NCI-H460 (cell line): ENCODE data around the gene NUCB1. TPM values are rescaled to one million over a fixed set of nuclear protein-coding genes. Genes with fewer than 3 reads are reported as not detected.

Experiments
- DNase-seq: peaks from one replicate; pipeline ENCODE4 v3.0.0-alpha.2; 2016; ENCODE audit warnings: low read depth; ENCODE audit errors: extremely low read depth
- total RNA-seq: library from RNA; depleted of rRNA; stranded (reverse); fragments of >200 nt; shearing (Covaris generic); gene quantifications from 2 replicates; pipeline ENCODE4 v1.2.3, GENCODE V29; 2014

NUCB1 gene
- total RNA-seq, 1 experiment from 2014 or later: 87.9 TPM

- no peak for DNase-seq
These were observed 28.3 kb downstream of the NUCB1 start for GRCh38 chr19:48928164-48929025.

GRCh38 chr19:48933382-48933932, 33.3 kb downstream of the NUCB1 start, which contains the start of gene DHDH:
Gene DHDH (plus strand): TSS chr19:48933699. CDS start chr19:48933722, 23 bp downstream.
- peak; percentile 41 for DNase-seq

GRCh38 chr19:48934837-48935236, 34.7 kb downstream of the NUCB1 start:
- no peak for DNase-seq

GRCh38 chr19:48935864-48936263, 35.8 kb downstream of the NUCB1 start:
- DNase-seq: no peak

GRCh38 chr19:48938256-48938655, 38.1 kb downstream of the NUCB1 start:
- DNase-seq: no peak

- DNase-seq: no peak
These were observed 40.8 kb downstream of the NUCB1 start for GRCh38 chr19:48940902-48941301.

GRCh38 chr19:48943081-48943480, 43.0 kb downstream of the NUCB1 start:
- DNase-seq: no peak

GRCh38 chr19:48945415-48945814, 45.3 kb downstream of the NUCB1 start:
- DNase-seq: no peak

- DNase-seq: no peak
These were observed 45.7 kb downstream of the NUCB1 start for GRCh38 chr19:48945817-48946216.

- DNase-seq: no peak
These were observed 46.5 kb downstream of the NUCB1 start for GRCh38 chr19:48946463-48947257.

- DNase-seq: no peak
These were observed 47.1 kb downstream of the NUCB1 start for GRCh38 chr19:48947258-48947542.

GRCh38 chr19:48950159-48950558, 50.0 kb downstream of the NUCB1 start:
- no peak for DNase-seq

- DNase-seq: no peak
These were observed 50.9 kb downstream of the NUCB1 start for GRCh38 chr19:48950830-48951519.

GRCh38 chr19:48953141-48953540, 53.0 kb downstream of the NUCB1 start:
- no peak for DNase-seq

- no peak for DNase-seq
These were observed 54.0 kb downstream of the NUCB1 start for GRCh38 chr19:48953990-48954594.

GRCh38 chr19:48954595-48955307, 54.6 kb downstream of the NUCB1 start, which contains the start of gene BAX:
Gene BAX (plus strand): TSS chr19:48954875. CDS start chr19:48954929, 54 bp downstream.
- DNase-seq: peak; percentile 94

GRCh38 chr19:48955308-48955958, 55.3 kb downstream of the NUCB1 start:
- no peak for DNase-seq

- DNase-seq: no peak
These were observed 57.9 kb downstream of the NUCB1 start for GRCh38 chr19:48958006-48958405.
